OCI-LY7 (cell line): ENCODE data around the gene GLYATL1. TPM values are rescaled to one million over a fixed set of nuclear protein-coding genes. Genes with fewer than 3 reads are reported as not detected.

Experiments used
- BruUV-seq: library from RNA; stranded (reverse); fragments of 400-500 nt; replicated peaks from 2 replicates; lab custom pipeline; 2021; lab: Mats Ljungman, UMichigan
- CTCF ChIA-PET: fragments of 300-600 bp; sonication (Branson Sonifier 250); formaldehyde crosslinking; loops from one replicate; lab custom pipeline; 2022; ENCODE audit warnings: antibody characterized with exemption; ENCODE audit not compliant: unreplicated experiment; lab: Charles Lee
- POLR2A ChIA-PET: fragments of 300-600 bp; sonication (Branson Sonifier 250); formaldehyde crosslinking; loops from one replicate; lab custom pipeline; 2022; ENCODE audit warnings: antibody characterized with exemption; lab: Charles Lee
- DNase-seq: peaks from one replicate; pipeline ENCODE4 v3.0.0-alpha.2; 2015; ENCODE audit warnings: low spot score
- H2AFZ ChIP-seq: fragments of 200-600 bp; sonication (generic), shearing (Covaris generic); 2 replicates; pipeline ENCODE4 v1.6.1; 2014; ENCODE audit warnings: mild to moderate bottlenecking, antibody characterized with exemption, low read length, moderate library complexity
- H3K27ac ChIP-seq: fragments of 200-600 bp; sonication (generic); 2 replicates; pipeline ENCODE4 v1.5.1; 2014; ENCODE audit warnings: mixed run types, low read depth, mild to moderate bottlenecking, moderate library complexity, low read length, inconsistent platforms; ENCODE audit not compliant: poor library complexity, severe bottlenecking
- H3K36me3 ChIP-seq: fragments of 200-600 bp; sonication (generic); 2 replicates; pipeline ENCODE4 v1.6.1; 2014; ENCODE audit warnings: mild to moderate bottlenecking, antibody characterized with exemption, low read length, moderate library complexity, mixed read lengths; ENCODE audit not compliant: insufficient read depth
- H3K4me1 ChIP-seq: fragments of 200-600 bp; sonication (generic); 2 replicates; pipeline ENCODE4 v1.5.1; 2014; ENCODE audit warnings: mild to moderate bottlenecking, low read length; ENCODE audit not compliant: insufficient read depth, poor library complexity, severe bottlenecking
- H3K4me2 ChIP-seq: fragments of 200-600 bp; sonication (generic); 2 replicates; pipeline ENCODE4 v1.6.1; 2014; ENCODE audit warnings: mild to moderate bottlenecking, low read length
- H3K4me3 ChIP-seq: fragments of 200-600 bp; sonication (generic); 2 replicates; pipeline ENCODE4 v1.5.1; 2014; ENCODE audit warnings: mild to moderate bottlenecking, low read depth, low read length; ENCODE audit not compliant: poor library complexity, severe bottlenecking
- H3K79me2 ChIP-seq: fragments of 200-600 bp; sonication (generic); 2 replicates; pipeline ENCODE4 v1.6.1; 2016; ENCODE audit warnings: low read depth, mild to moderate bottlenecking, low read length, moderate library complexity, mixed read lengths; ENCODE audit not compliant: insufficient read depth
- H3K9me2 ChIP-seq: fragments of 200-600 bp; sonication (generic); 2 replicates; pipeline ENCODE4 v1.6.1; 2016; ENCODE audit warnings: mild to moderate bottlenecking, low read length, mixed read lengths; ENCODE audit not compliant: insufficient read depth
- H3K9me3 ChIP-seq: fragments of 200-600 bp; sonication (generic); 2 replicates; pipeline ENCODE4 v1.6.1; 2014; ENCODE audit warnings: mild to moderate bottlenecking, mixed run types, low read length, mixed read lengths
- H4K20me1 ChIP-seq: fragments of 200-600 bp; sonication (generic); 2 replicates; pipeline ENCODE4 v1.6.1; 2014; ENCODE audit warnings: mild to moderate bottlenecking, antibody characterized with exemption, low read length, moderate library complexity, mixed read lengths; ENCODE audit not compliant: insufficient read depth
- CTCF ChIP-seq: fragments of 200-600 bp; sonication (generic); conservative IDR thresholded peaks from 2 replicates; pipeline ENCODE4 v1.5.1; 2014; ENCODE audit warnings: mild to moderate bottlenecking, antibody characterized with exemption, low read length, moderate library complexity, mixed read lengths
- EZH2phosphoT487 ChIP-seq: fragments of 200-600 bp; sonication (generic); IDR thresholded peaks from 2 replicates; pipeline ENCODE4 v1.6.1; 2018; ENCODE audit warnings: low read depth, borderline replicate concordance, mild to moderate bottlenecking, mixed run types, antibody characterized with exemption, low read length, moderate library complexity, mixed read lengths
- intact Hi-C: fragments of 100-400 bp; cut with micrococcal nuclease; formaldehyde crosslinking; loops from one replicate; pipeline ENCODE4 v1.10.0; 2022; ENCODE audit not compliant: unreplicated experiment
- total RNA-seq, 2 experiments: library from RNA; depleted of rRNA in 1 of 2; stranded (reverse); fragments of >200 nt in 1 of 2; shearing (Covaris generic) in 1 of 2; gene quantifications; 2 replicates each; pipeline ENCODE4 v1.2.3, GENCODE V29; 2014 to 2022

GLYATL1 gene
- total RNA-seq, 2 experiments from 2014 or later: not detected

GRCh38 chr11:58913685-58914084 lies 25.6 kb upstream of the GLYATL1 start:
- CTCF ChIA-PET: no interaction called here

GRCh38 chr11:58914821-58915543 lies 24.3 kb upstream of the GLYATL1 start:
- CTCF ChIA-PET: no interaction called here
- Histone ChIP-seq H3K79me2 (no peaks in the 10 kb centered on the region), H3K4me2 (no peak overlapping the region), H3K4me3 (no peak overlapping the region), H3K9me3 (peaks cover 13% of the 10 kb centered on the region; the same call in 1 of the 2 replicates), H3K4me1 (no peaks in the 10 kb centered on the region), H3K9me2 (no peaks in the 10 kb centered on the region), H3K27ac (no peak overlapping the region), H2AFZ (no peak overlapping the region), H3K36me3 (no peaks in the 10 kb centered on the region), H4K20me1 (no peaks in the 10 kb centered on the region)
- no peak for DNase-seq
- no TSS peak for BruUV-seq
- POLR2A ChIA-PET: interaction anchor here (0.5 kb wide), 1 partner anchor 602 kb away, joined by 4 read pairs; no protein-coding TSS in a partner anchor
- no peak for TF ChIP-seq CTCF
- intact Hi-C loops: no loop called here

More at GRCh38 chr11:58913685-58914084, 25.6 kb upstream of the GLYATL1 start:
- Histone ChIP-seq H3K4me1 (no peaks in the 10 kb centered on the region), H3K4me2 (no peak overlapping the region), H3K9me2 (no peaks in the 10 kb centered on the region), H4K20me1 (no peaks in the 10 kb centered on the region), H2AFZ (no peak overlapping the region), H3K79me2 (no peaks in the 10 kb centered on the region), H3K9me3 (peaks cover 13% of the 10 kb centered on the region; the same call in 1 of the 2 replicates), H3K4me3 (no peak overlapping the region), H3K36me3 (no peaks in the 10 kb centered on the region), H3K27ac (no peak overlapping the region)
- no peak for TF ChIP-seq CTCF
- no peak for TF ChIP-seq EZH2phosphoT487
- POLR2A ChIA-PET: no interaction called here
- DNase-seq: no peak
- no TSS peak for BruUV-seq
- intact Hi-C loops: no loop called here

GRCh38 chr11:58916637-58917036 lies 22.7 kb upstream of the GLYATL1 start:
- Histone ChIP-seq H3K27ac (no peak overlapping the region), H3K9me3 (peaks cover 13% of the 10 kb centered on the region; the same call in 1 of the 2 replicates), H3K79me2 (no peaks in the 10 kb centered on the region), H3K36me3 (no peaks in the 10 kb centered on the region), H3K4me2 (no peak overlapping the region), H2AFZ (no peak overlapping the region), H4K20me1 (no peaks in the 10 kb centered on the region), H3K9me2 (no peaks in the 10 kb centered on the region), H3K4me3 (no peak overlapping the region), H3K4me1 (no peaks in the 10 kb centered on the region)
- BruUV-seq: no TSS peak
- no peak for DNase-seq
- ChIA-PET CTCF (no interaction called here), POLR2A (no interaction called here)
- TF ChIP-seq CTCF (no peak), EZH2phosphoT487 (no peak)
- intact Hi-C loops: no loop called here
